Epithelial cell of proximal tubule (primary cell): ENCODE measurements around the gene ADAM12. TPM values are rescaled to one million over a fixed set of nuclear protein-coding genes. Genes with fewer than 3 reads are reported as not detected.
A peak's percentile ranks its signal among the peaks of the same experiment; 100 is the strongest.

Experiments
- DNase-seq: peaks from one replicate; pipeline ENCODE4 v3.0.0-alpha.2; 2011; ENCODE audit warnings: low read depth
- H3K4me3 ChIP-seq: 2 replicates; pipeline ENCODE4 v1.5.1; 2011; ENCODE audit warnings: low read depth, mild to moderate bottlenecking, low read length
- total RNA-seq: library from RNA; depleted of rRNA; stranded (reverse); fragments of >200 nt; gene quantifications from 2 replicates; pipeline ENCODE4 v1.2.3, GENCODE V29; 2015
- TF ChIP-seq, protein P1 (sequence below): conservative IDR thresholded peaks from 2 replicates; pipeline ENCODE4 v1.5.1; 2012; ENCODE audit warnings: low read depth, mild to moderate bottlenecking, low read length

ADAM12 gene
- total RNA-seq, 1 donor from 2014 or later, result 3.2 TPM

DNA sequence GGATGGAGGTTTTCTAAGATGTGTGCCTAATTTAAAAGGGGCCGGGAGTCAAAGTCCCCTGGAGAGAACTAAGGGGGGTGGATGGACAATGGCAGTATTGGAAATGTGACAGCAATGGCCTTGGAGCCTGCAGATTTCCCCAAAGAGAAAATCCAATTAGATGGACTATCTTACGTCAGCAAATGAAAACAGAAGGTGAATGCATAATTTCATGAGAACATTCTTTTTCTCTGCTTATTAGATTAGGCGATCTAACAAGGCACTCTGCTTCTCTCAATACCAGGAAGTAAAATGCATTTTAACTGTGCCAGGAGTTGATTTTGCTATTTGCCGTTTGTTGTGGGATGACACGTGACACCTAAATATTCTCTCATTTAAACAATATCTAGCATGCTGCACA lies 226.6 kb downstream of the ADAM12 start:
- DNase-seq, result no peak
- H3K4me3 ChIP-seq, result no peak overlapping the region
- TF ChIP-seq, protein P1, sequence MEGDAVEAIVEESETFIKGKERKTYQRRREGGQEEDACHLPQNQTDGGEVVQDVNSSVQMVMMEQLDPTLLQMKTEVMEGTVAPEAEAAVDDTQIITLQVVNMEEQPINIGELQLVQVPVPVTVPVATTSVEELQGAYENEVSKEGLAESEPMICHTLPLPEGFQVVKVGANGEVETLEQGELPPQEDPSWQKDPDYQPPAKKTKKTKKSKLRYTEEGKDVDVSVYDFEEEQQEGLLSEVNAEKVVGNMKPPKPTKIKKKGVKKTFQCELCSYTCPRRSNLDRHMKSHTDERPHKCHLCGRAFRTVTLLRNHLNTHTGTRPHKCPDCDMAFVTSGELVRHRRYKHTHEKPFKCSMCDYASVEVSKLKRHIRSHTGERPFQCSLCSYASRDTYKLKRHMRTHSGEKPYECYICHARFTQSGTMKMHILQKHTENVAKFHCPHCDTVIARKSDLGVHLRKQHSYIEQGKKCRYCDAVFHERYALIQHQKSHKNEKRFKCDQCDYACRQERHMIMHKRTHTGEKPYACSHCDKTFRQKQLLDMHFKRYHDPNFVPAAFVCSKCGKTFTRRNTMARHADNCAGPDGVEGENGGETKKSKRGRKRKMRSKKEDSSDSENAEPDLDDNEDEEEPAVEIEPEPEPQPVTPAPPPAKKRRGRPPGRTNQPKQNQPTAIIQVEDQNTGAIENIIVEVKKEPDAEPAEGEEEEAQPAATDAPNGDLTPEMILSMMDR, result no peak

- H3K4me3 ChIP-seq, result no peak overlapping the region
- no peak for DNase-seq
- TF ChIP-seq, protein P1, result peak; percentile 64
Observed at GRCh38 chr10:126160971-126161630, 227.2 kb downstream of the ADAM12 start.

- H3K4me3 ChIP-seq, result no peak overlapping the region
- no peak for DNase-seq
- TF ChIP-seq, protein P1, result no peak
Observed at GRCh38 chr10:126160571-126160970, 227.7 kb downstream of the ADAM12 start.

- no peak for DNase-seq
- H3K4me3 ChIP-seq, result no peak overlapping the region
- TF ChIP-seq, protein P1, result no peak
Observed at GRCh38 chr10:126158133-126158892, 230.0 kb downstream of the ADAM12 start.

DNA sequence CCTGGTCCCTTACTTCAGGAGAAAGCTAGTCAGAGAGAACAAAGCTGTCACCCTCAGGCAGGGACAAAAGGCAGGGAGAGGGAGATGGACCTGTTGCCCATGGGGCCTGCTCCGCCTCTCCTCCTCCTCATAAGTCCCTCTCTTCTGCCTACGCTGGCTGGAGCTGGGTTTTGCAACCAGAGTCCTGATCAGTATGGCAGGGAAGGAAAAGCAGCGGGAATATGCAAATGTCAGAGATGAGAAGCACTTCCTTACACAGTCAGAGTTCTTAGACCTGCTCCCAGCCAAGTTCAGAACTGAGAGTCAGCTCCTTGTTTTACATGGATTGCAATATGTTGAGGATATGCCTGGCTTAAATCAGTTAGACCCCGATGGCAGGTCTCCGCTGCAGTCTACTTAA lies 231.1 kb downstream of the ADAM12 start:
- no peak for DNase-seq
- TF ChIP-seq, protein P1, result no peak
- H3K4me3 ChIP-seq, result no peak overlapping the region

DNA sequence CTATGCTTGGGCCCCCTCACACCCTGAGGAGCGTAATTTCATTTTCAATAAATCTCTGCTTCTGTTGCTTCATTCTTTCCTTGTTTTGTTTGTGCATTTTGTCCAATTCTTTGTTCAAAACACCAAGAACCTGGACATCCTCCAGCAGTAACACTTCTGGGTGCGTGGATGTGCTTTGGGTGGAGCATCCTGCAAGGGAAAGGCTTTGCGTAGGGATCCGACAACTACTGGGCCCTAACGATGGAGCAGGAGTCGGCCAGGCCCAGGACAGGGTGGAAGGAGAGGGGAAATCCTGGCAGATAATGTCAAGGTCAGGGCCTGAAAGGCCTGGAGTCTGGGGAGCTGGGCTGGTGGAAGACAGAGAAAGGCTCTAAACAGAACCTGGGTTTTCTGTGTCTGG lies 231.8 kb downstream of the ADAM12 start:
- no peak overlapping the region for H3K4me3 ChIP-seq
- TF ChIP-seq, protein P1, result no peak
- DNase-seq, result no peak
